ENCODE data around the gene DRD2. TPM values are rescaled to one million over a fixed set of nuclear protein-coding genes. Genes with fewer than 3 reads are reported as not detected.

DRD2 gene
- total RNA-seq, 2 donors from 2014 or later, result not detected

- peaks cover 5% of the 10 kb centered on the region for H3K4me1 Mint-ChIP-seq
- peaks cover 76% of the 10 kb centered on the region for H3K27me3 Mint-ChIP-seq
- peak; percentile 42 for ATAC-seq
- no peaks in the 10 kb centered on the region for H3K9me3 ChIP-seq (ENCODE audit: control insufficient read depth, low read length, poor library complexity, severe bottlenecking)
- H3K36me3 Mint-ChIP-seq (ENCODE audit: low read depth), result no peaks in the 10 kb centered on the region
- no peak overlapping the region for H3K27ac Mint-ChIP-seq
- peak overlapping the region; percentile 39 for H3K4me3 Mint-ChIP-seq
- DNase-seq, result peak; percentile 11 to 20 (median 17)
Observed at GRCh38 chr11:113474362-113475159, 637 bp downstream of the DRD2 start.

DNA sequence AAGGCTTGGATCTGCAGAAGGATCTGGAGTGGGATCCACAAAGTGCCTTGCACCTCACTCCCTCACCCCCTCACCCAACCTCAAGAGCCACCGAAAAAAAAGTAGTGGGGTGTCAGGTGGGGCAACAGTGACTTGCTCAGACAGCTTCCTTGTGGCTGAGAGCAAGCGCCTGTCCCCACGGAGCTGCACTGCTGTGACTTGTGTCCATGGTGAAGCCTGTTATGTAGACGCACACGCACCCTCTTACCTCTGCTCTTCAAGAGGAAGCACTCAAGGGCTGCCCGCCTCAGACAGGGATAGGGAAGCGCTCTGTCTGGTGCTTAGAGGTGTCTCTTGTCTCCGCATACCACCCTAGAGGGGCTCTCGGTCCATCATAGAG, 1.2 kb downstream of the DRD2 start:
- DNase-seq, result no peak
- Mint-ChIP-seq H3K4me3 (peak overlapping the region; percentile 39), H3K27me3 (peaks cover 78% of the 10 kb centered on the region), H3K27ac (no peak overlapping the region), H3K36me3 (ENCODE audit: low read depth) (peaks cover 2% of the 10 kb centered on the region), H3K4me1 (peaks cover 5% of the 10 kb centered on the region)
- no peaks in the 10 kb centered on the region for H3K9me3 ChIP-seq (ENCODE audit: control insufficient read depth, low read length, poor library complexity, severe bottlenecking)
- no peak for ATAC-seq

DNA sequence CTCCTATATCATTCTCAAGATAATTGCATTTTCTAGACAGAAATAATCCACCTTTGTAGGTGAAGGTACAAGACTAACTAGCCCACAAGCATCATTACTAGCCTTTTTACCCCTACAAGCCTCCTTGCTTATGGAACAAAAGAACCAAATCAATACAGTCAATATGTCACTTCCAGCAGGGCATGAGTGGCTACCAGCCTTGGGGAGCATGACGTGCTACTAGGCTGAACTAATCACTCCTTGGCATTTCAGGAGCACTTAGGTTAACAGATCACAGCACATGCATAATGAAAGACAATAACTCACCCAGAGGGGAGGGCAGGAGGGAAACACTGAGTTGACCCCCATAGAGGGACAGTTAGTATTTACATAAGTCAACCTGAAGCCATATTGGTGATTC, 2.7 kb downstream of the DRD2 start:
- H3K9me3 ChIP-seq (ENCODE audit: control insufficient read depth, low read length, poor library complexity, severe bottlenecking), result no peaks in the 10 kb centered on the region
- H3K4me3 Mint-ChIP-seq, result no peak overlapping the region
- peaks cover 2% of the 10 kb centered on the region for H3K36me3 Mint-ChIP-seq (ENCODE audit: low read depth)
- H3K4me1 Mint-ChIP-seq, result peaks cover 5% of the 10 kb centered on the region
- H3K27ac Mint-ChIP-seq, result no peak overlapping the region
- peaks cover 68% of the 10 kb centered on the region for H3K27me3 Mint-ChIP-seq
- ATAC-seq (no peak), DNase-seq (no peak)

GRCh38 chr11:113470233-113470632, 5.0 kb downstream of the DRD2 start:
- Mint-ChIP-seq H3K27ac (no peak overlapping the region), H3K4me1 (peaks cover 3% of the 10 kb centered on the region), H3K27me3 (peaks cover 67% of the 10 kb centered on the region), H3K36me3 (ENCODE audit: low read depth) (peaks cover 2% of the 10 kb centered on the region), H3K4me3 (no peak overlapping the region)
- no peaks in the 10 kb centered on the region for H3K9me3 ChIP-seq (ENCODE audit: control insufficient read depth, low read length, poor library complexity, severe bottlenecking)
- ATAC-seq (no peak), DNase-seq (no peak)

- Mint-ChIP-seq H3K4me1 (no peaks in the 10 kb centered on the region), H3K27ac (no peak overlapping the region), H3K4me3 (no peak overlapping the region), H3K36me3 (ENCODE audit: low read depth) (peaks cover 2% of the 10 kb centered on the region), H3K27me3 (peaks cover 69% of the 10 kb centered on the region)
- DNase-seq, result no peak
- ATAC-seq, result no peak
- H3K9me3 ChIP-seq (ENCODE audit: control insufficient read depth, low read length, poor library complexity, severe bottlenecking), result no peaks in the 10 kb centered on the region
Observed at GRCh38 chr11:113468726-113469345, 6.4 kb downstream of the DRD2 start.

DNA sequence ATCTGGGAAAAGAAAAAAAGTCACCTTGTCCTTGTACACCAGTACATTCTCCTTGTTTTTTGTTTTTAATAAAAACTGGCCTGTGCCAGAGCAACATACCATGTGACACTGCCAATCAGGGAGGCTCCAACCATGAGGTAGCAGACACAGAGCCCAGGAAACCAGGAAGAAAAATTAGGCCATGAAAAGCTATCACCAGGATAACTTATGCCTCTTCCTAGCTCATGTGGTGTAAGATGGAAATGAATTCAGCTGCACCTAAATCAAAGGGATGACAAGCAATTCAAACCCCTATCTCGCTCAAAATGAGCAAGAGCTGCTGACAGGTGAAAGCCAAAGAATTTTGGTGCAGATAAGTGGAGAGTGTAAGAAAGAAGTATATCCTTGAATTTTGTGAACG, 7.7 kb downstream of the DRD2 start:
- ATAC-seq (no peak), DNase-seq (no peak)
- H3K4me3 Mint-ChIP-seq, result no peak overlapping the region
- H3K36me3 Mint-ChIP-seq (ENCODE audit: low read depth), result peaks cover 2% of the 10 kb centered on the region
- peaks cover 73% of the 10 kb centered on the region for H3K27me3 Mint-ChIP-seq
- no peak overlapping the region for H3K27ac Mint-ChIP-seq
- H3K4me1 Mint-ChIP-seq, result no peaks in the 10 kb centered on the region
- no peaks in the 10 kb centered on the region for H3K9me3 ChIP-seq (ENCODE audit: control insufficient read depth, low read length, poor library complexity, severe bottlenecking)

GRCh38 chr11:113465786-113466185, 9.4 kb downstream of the DRD2 start:
- H3K4me3 Mint-ChIP-seq, result no peak overlapping the region
- peaks cover 2% of the 10 kb centered on the region for H3K36me3 Mint-ChIP-seq (ENCODE audit: low read depth)
- H3K27ac Mint-ChIP-seq, result no peak overlapping the region
- peaks cover 68% of the 10 kb centered on the region for H3K27me3 Mint-ChIP-seq
- no peaks in the 10 kb centered on the region for H3K4me1 Mint-ChIP-seq
- DNase-seq (no peak), ATAC-seq (no peak)
- no peaks in the 10 kb centered on the region for H3K9me3 ChIP-seq (ENCODE audit: control insufficient read depth, low read length, poor library complexity, severe bottlenecking)

DNA sequence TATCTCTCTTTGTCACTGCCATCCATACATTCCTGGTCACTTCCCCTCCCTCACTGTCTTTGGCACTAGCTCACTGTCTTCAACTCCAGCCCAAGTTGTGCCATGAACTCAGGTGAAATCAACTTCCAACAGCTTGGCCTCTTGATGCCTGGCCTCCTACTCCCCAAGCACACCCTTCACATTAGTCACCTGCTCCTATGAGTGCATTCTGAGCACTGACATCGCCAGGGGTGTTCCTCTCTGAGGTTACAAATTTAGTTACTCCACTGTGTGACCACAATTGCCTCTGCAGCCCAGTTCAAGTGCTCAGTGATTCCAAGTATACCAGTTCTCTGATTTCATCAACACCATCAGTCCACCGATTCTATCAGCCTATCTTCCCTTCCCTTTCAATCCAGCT, 10.8 kb downstream of the DRD2 start:
- no peaks in the 10 kb centered on the region for H3K9me3 ChIP-seq (ENCODE audit: control insufficient read depth, low read length, poor library complexity, severe bottlenecking)
- Mint-ChIP-seq H3K36me3 (ENCODE audit: low read depth) (peaks cover 2% of the 10 kb centered on the region), H3K4me3 (no peak overlapping the region), H3K27me3 (peaks cover 61% of the 10 kb centered on the region), H3K4me1 (no peaks in the 10 kb centered on the region), H3K27ac (no peak overlapping the region)
- DNase-seq, result no peak
- no peak for ATAC-seq

GRCh38 chr11:113462830-113463229, 12.4 kb downstream of the DRD2 start:
- Mint-ChIP-seq H3K4me1 (no peaks in the 10 kb centered on the region), H3K27me3 (peaks cover 71% of the 10 kb centered on the region), H3K36me3 (ENCODE audit: low read depth) (no peaks in the 10 kb centered on the region), H3K27ac (no peak overlapping the region), H3K4me3 (no peak overlapping the region)
- DNase-seq, result no peak
- ATAC-seq, result no peak
- no peaks in the 10 kb centered on the region for H3K9me3 ChIP-seq (ENCODE audit: control insufficient read depth, low read length, poor library complexity, severe bottlenecking)

- H3K4me3 Mint-ChIP-seq, result no peak overlapping the region
- DNase-seq (no peak), ATAC-seq (no peak)
- no peaks in the 10 kb centered on the region for H3K4me1 Mint-ChIP-seq
- no peak overlapping the region for H3K27ac Mint-ChIP-seq
- no peaks in the 10 kb centered on the region for H3K36me3 Mint-ChIP-seq (ENCODE audit: low read depth)
- peaks cover 67% of the 10 kb centered on the region for H3K27me3 Mint-ChIP-seq
- H3K9me3 ChIP-seq (ENCODE audit: control insufficient read depth, low read length, poor library complexity, severe bottlenecking), result no peaks in the 10 kb centered on the region
Observed at GRCh38 chr11:113461639-113462038, 13.6 kb downstream of the DRD2 start.

GRCh38 chr11:113460469-113460868, 14.7 kb downstream of the DRD2 start:
- no peaks in the 10 kb centered on the region for H3K9me3 ChIP-seq (ENCODE audit: control insufficient read depth, low read length, poor library complexity, severe bottlenecking)
- Mint-ChIP-seq H3K27ac (no peak overlapping the region), H3K36me3 (ENCODE audit: low read depth) (no peaks in the 10 kb centered on the region), H3K4me3 (no peak overlapping the region), H3K4me1 (no peaks in the 10 kb centered on the region), H3K27me3 (peaks cover 66% of the 10 kb centered on the region)
- no peak for ATAC-seq
- no peak for DNase-seq

DNA sequence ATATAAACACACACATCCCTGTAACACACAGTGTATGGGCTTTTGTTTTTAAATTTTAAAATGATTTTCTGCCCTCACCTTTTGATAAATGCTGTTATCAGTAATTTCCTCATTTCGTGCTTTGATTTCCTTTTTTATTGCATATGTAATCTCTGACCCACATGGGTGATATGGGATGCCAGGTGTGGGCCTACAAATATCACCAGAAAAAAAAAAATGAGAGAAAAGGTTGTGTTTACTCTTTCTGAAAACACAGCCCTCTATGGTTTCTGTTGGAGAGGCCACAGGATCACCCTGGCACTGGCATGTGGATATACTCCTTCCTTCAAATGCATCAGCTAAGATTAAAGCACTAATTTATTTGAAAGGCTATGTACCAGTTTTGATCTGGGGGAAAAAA, 17.0 kb downstream of the DRD2 start:
- no peak overlapping the region for H3K4me3 Mint-ChIP-seq
- H3K9me3 ChIP-seq (ENCODE audit: control insufficient read depth, low read length, poor library complexity, severe bottlenecking), result no peaks in the 10 kb centered on the region
- no peaks in the 10 kb centered on the region for H3K4me1 Mint-ChIP-seq
- DNase-seq (no peak), ATAC-seq (no peak)
- H3K27ac Mint-ChIP-seq, result no peak overlapping the region
- H3K27me3 Mint-ChIP-seq, result peaks cover 58% of the 10 kb centered on the region
- no peaks in the 10 kb centered on the region for H3K36me3 Mint-ChIP-seq (ENCODE audit: low read depth)

- Mint-ChIP-seq H3K4me1 (no peaks in the 10 kb centered on the region), H3K36me3 (ENCODE audit: low read depth) (no peaks in the 10 kb centered on the region), H3K27me3 (peaks cover 55% of the 10 kb centered on the region), H3K4me3 (no peak overlapping the region), H3K27ac (no peak overlapping the region)
- ATAC-seq (no peak), DNase-seq (no peak)
- no peaks in the 10 kb centered on the region for H3K9me3 ChIP-seq (ENCODE audit: control insufficient read depth, low read length, poor library complexity, severe bottlenecking)
Observed at GRCh38 chr11:113457784-113458183, 17.4 kb downstream of the DRD2 start.

DNA sequence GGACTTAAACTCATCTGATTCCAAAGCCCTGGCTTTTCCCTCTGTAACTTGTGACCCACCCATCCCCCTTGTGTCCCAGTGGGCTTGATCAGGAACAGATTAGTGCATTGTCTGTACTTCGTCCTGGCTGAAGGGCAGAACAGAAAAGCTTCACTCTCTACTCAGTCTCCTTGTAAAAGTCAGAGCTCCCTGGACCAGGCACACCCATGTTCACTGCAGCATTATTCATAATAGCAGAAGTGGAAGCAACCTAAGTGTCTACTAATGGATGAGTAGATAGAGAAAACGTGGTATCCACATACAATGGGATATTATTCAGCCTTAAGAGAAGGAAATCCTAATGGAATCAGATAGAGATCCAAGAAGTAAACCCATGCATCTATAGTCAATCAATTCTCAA, 20.7 kb downstream of the DRD2 start:
- H3K4me1 Mint-ChIP-seq, result no peaks in the 10 kb centered on the region
- no peaks in the 10 kb centered on the region for H3K9me3 ChIP-seq (ENCODE audit: control insufficient read depth, low read length, poor library complexity, severe bottlenecking)
- ATAC-seq (no peak), DNase-seq (no peak)
- H3K27me3 Mint-ChIP-seq, result peaks cover 38% of the 10 kb centered on the region
- no peak overlapping the region for H3K27ac Mint-ChIP-seq
- no peaks in the 10 kb centered on the region for H3K36me3 Mint-ChIP-seq (ENCODE audit: low read depth)
- H3K4me3 Mint-ChIP-seq, result no peak overlapping the region

All from T-helper 17 cell (primary cell).